Activated naive CD4-positive, alpha-beta T cell treated with anti-CD3 and anti-CD28 coated beads, Interleukin-2, amount 50 U/mL, for 24 hours (primary cell): ENCODE measurements around the gene ZNF587B.
"Not testable (repeated sequence)": the region's sequence is repeated elsewhere in the genome, so short reads cannot be mapped to it uniquely, and the experiment has no call there.

Experiments
- H3K27ac Mint-ChIP-seq: one replicate; pipeline ENCODE4 v1.8.0; 2021; ENCODE audit warnings: mild to moderate bottlenecking, mixed read lengths
- H3K27me3 Mint-ChIP-seq: one replicate; pipeline ENCODE4 v1.8.0; 2021; ENCODE audit warnings: mixed read lengths
- H3K36me3 Mint-ChIP-seq: one replicate; pipeline ENCODE4 v1.8.0; 2021; ENCODE audit warnings: mixed read lengths
- H3K4me1 Mint-ChIP-seq: one replicate; pipeline ENCODE4 v1.8.0; 2021; ENCODE audit warnings: mixed read lengths
- H3K4me3 Mint-ChIP-seq: one replicate; pipeline ENCODE4 v1.8.0; 2021; ENCODE audit warnings: mild to moderate bottlenecking, mixed read lengths
- H3K9me3 Mint-ChIP-seq: one replicate; pipeline ENCODE4 v1.8.0; 2021; ENCODE audit warnings: mixed read lengths

ZNF587B gene

DNA sequence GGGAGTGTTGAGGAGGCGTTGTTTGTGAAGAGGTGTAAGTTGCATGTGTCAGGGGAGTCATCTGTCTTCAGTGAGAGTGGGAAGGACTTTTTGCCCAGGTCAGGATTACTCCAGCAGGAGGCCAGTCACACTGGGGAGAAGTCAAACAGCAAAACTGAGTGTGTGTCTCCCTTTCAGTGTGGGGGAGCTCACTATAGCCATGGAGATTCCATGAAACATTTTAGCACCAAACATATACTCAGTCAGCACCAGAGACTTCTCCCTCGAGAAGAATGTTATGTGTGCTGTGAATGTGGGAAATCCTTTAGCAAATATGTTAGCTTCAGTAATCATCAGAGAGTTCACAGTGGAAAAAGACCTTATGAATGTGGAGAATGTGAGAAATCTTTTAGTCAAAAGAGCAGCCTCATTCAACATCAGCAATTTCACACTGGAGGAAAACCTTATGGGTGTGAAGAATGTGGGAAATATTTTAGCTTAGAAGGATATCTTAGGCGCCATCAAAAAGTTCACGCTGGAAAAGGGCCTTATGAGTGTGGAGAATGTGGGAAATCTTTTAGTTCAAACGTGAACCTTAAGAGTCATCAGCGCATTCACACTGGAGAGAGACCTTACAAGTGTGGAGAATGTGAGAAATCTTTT lies 11.1 kb downstream of the ZNF587B start:
- peaks cover 22% of the 10 kb centered on the region for H3K36me3 Mint-ChIP-seq
- H3K4me1 Mint-ChIP-seq = peaks cover 16% of the 10 kb centered on the region
- H3K27ac Mint-ChIP-seq = no peak overlapping the region
- H3K27me3 Mint-ChIP-seq = no peaks in the 10 kb centered on the region
- no peaks in the 10 kb centered on the region for H3K9me3 Mint-ChIP-seq
- no peak overlapping the region for H3K4me3 Mint-ChIP-seq

DNA sequence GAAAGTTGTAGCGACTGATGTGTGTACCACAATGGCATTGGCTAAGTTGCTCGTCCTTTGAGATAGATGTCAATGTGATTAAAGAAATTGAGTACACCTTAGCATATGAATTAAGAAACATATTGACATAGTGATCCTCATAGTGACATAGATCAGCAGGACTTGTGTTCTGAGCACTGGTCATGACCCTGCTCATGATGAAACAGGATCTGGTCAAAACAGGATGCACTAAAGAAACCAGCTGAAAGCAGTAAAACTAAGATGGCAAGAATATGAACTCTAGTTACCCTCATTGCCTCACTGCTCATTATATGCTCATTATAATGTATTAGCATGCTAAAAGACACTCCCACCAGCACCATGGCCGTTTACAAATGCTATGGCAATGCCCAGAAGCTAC lies 17.1 kb downstream of the ZNF587B start:
- H3K4me1 Mint-ChIP-seq = peaks cover 24% of the 10 kb centered on the region
- not testable (repeated sequence) for H3K4me3 Mint-ChIP-seq, H3K27me3 Mint-ChIP-seq, H3K9me3 Mint-ChIP-seq, H3K27ac Mint-ChIP-seq
- H3K36me3 Mint-ChIP-seq = peaks cover 26% of the 10 kb centered on the region

DNA sequence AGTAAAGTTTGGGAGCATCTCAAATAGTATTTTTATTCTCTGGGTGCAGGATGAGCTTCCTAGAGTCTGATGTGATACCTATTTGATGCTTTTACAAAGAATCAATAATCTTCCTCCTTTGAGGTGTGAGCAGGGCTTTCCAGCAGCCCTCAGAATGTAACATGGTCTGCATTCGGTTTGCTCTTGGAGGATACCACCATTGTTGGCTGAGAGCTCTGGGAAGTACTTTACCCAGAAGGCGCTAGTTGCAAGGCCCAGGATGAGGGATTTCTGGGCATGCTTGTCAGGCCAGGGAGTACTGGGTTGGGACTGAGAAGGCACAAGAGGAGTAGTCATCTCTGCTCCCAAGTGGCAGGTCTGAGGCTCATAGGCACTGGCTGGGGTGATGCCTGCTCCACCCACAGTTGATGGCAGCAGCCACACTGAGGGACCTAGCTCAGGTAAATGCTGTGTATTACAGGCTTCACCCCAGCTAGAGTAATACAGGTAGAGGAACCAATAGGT lies 19.1 kb downstream of the ZNF587B start:
- H3K27me3 Mint-ChIP-seq, H3K27ac Mint-ChIP-seq, H3K9me3 Mint-ChIP-seq: not testable (repeated sequence)
- peaks cover 27% of the 10 kb centered on the region for H3K36me3 Mint-ChIP-seq
- peaks cover 28% of the 10 kb centered on the region for H3K4me1 Mint-ChIP-seq
- H3K4me3 Mint-ChIP-seq = peak overlapping the region; percentile 91

DNA sequence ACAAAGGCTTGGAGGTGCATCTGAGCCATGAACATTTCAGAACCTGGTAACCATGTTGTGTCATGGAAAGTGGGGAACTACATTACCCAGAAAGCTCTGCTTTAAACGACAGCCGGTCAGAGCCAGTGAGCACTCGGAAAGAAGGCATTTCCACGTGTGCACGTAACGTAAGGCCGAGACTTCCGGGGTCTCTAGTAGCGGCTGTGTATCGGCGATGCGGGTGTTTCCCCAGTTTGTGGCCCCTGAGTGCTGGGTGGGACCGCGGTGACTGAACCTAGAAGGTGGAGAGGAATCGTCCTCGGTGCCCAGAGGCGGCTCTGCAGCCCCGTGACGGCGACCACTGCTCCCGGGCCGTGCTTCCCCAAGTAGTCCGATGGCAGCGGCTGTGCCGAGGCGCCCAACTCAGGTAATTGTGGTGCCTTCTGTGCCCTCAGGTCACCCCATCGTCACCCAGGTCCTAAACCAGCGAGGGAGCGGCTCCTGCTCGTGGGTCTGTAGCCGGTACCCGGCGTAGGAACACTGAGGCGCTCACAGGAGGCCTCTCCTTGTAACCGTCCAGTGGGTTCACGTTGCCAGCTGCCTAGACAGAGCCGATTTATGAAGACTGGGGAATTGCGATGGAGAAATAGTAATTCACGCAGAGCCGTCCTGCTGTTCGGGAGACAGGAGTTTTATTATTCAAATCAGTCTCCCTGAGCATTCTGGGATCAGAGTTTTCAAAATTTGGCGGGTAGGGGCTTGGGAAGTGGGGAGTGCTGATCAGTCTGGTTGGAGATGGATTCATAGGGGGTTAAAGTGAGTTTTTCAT lies 19.8 kb downstream of the ZNF587B start, which contains the start of gene ZNF587:
Gene ZNF587, plus strand, starts transcription at position 194 of the 808 bp plus-strand sequence. Its CDS starts 180 bp downstream, at position 374.
- not testable (repeated sequence) for H3K9me3 Mint-ChIP-seq, H3K27me3 Mint-ChIP-seq
- Mint-ChIP-seq H3K36me3 (peaks cover 26% of the 10 kb centered on the region), H3K4me1 (peaks cover 28% of the 10 kb centered on the region), H3K27ac (peak within 1 kb of the TSS; percentile 90), H3K4me3 (peak within 1 kb of the TSS; percentile 91)

DNA sequence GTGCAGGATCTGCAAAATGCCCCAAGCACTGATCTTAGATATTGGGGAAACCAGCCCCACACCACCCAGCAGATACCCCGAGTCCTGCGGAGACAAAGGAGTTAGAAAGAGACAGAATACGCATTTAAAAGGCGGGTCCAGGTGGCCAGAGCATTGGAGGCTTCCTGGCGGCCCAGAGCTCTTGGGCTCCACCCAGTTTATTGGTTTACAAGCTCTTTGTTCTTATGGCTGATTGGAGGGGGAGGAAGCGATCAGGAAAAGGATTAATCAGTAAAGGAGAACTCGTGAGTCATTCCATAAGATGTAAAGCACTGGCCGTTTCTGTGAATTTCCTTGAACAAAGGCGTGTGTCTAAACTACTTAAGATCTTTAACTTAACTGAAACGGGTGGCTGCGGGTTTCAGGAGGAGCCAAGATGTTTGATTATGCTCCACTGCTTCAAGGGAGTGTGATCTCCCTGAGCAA lies 20.5 kb downstream of the ZNF587B start:
- Mint-ChIP-seq H3K9me3 (peaks cover 6% of the 10 kb centered on the region), H3K27me3 (no peaks in the 10 kb centered on the region), H3K27ac (peak overlapping the region; percentile 90), H3K4me1 (peaks cover 28% of the 10 kb centered on the region), H3K36me3 (peaks cover 30% of the 10 kb centered on the region), H3K4me3 (peak overlapping the region; percentile 91)

DNA sequence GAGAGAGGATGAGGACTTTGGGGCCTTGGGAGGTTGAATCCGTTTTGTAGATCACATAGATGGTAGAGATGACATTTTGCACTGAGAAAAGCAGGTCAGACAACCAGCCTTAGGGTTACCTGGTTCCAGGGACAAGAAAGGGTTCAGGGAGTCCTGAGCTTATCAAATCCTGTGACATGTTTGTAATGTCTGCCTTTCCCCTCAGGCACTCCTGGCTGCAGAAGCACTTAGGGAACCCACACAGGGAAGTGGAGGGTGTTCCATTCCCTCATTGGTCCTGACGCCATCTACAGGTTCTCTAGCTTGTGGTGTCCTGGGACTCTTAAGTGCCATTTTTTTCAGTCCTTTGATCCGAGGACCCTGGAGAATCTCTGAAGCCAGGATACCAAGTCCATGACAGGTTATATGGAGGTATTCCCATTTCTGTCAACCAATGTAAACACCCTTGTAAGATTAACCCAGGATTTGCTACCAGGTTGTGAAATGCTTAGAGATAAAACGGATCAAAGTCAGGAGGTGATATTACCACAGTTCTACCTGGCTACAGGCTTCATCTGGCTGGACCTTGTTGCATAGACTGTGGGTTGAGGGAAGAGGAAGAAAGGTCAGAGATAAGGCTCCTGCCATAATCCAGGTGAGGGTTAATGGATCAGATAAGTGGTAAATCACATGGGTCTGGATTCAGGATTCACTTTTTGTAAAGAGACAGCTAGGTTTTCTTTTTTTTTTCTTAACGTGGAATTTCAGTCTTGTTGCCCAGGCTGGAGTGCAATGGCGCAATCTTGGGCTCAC lies 21.9 kb downstream of the ZNF587B start:
- peak overlapping the region; percentile 57 for H3K4me3 Mint-ChIP-seq
- H3K27ac Mint-ChIP-seq, H3K27me3 Mint-ChIP-seq, H3K9me3 Mint-ChIP-seq: not testable (repeated sequence)
- peaks cover 37% of the 10 kb centered on the region for H3K36me3 Mint-ChIP-seq
- peaks cover 28% of the 10 kb centered on the region for H3K4me1 Mint-ChIP-seq

DNA sequence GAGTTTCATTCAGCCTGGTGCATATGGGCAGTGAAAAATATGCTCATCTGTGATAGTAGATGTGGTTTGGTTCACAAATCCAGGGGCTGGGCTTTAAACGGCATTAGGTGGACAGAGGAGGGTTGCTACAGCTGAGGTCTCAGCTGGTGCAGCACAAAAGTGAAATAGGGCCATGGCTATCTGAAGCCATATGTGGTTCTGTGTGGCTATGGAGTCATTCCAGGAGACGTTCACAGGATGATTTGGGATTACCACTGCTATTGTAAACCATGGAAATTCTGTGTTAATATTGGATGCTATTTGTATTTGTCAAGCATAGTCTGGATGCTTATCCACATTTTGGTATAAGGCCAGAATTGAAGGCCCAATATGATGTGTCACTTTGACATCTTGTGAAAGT lies 24.0 kb downstream of the ZNF587B start:
- peaks cover 15% of the 10 kb centered on the region for H3K9me3 Mint-ChIP-seq
- H3K27ac Mint-ChIP-seq, H3K4me3 Mint-ChIP-seq, H3K27me3 Mint-ChIP-seq: not testable (repeated sequence)
- H3K36me3 Mint-ChIP-seq = peaks cover 47% of the 10 kb centered on the region
- peaks cover 28% of the 10 kb centered on the region for H3K4me1 Mint-ChIP-seq

DNA sequence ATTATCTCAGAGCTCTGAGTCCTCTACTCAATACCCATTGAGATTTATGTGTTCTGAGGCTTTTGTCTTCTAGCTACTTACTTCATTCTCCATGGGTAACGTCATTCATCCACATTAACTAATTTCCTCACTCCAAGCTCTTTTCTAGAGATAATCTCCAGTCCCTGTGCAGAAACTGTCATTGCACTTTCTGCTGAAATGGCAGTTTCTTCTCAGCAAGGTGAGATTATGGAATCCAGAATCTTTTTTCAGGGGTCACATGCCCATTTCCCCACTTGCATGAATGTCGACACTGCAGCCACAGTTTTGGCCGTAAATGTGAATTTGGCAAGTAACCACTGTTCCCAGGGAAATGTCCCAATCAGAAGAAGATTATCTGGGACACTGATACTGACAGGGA lies 32.3 kb downstream of the ZNF587B start:
- Mint-ChIP-seq H3K9me3 (peaks cover 12% of the 10 kb centered on the region), H3K36me3 (peaks cover 65% of the 10 kb centered on the region)
- not testable (repeated sequence) for H3K27me3 Mint-ChIP-seq, H3K4me3 Mint-ChIP-seq, H3K4me1 Mint-ChIP-seq, H3K27ac Mint-ChIP-seq

DNA sequence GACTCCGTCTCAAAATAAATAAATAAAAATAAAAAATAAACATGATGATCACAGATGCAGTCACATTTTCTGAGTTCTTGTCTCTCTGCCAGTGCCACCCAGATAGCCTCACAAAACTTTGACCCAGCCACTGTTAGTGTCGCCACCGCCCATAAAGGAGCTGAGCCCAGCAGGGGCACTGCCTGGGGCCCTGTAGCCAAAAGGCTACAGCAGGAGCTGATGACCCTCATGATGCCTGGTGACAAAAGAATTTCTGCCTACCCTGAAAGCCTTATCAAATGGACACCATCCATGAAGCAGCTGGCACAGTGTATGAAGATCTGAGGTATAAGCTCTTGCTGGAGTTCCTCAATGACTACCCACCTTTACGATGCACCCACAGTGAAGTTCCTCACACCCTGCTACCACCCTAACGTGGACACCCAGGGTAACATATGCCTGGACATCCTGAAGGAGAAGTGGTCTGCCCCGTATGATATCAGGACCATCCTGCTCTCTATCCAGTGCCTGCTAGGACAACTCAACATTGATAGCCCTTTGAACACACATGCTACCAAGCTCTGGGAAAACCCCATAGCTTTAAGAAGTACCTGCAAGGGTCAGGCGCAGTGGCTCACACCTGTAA lies 37.9 kb downstream of the ZNF587B start:
- Mint-ChIP-seq H3K4me3 (no peak overlapping the region), H3K27me3 (no peaks in the 10 kb centered on the region), H3K9me3 (peaks cover 5% of the 10 kb centered on the region), H3K27ac (no peak overlapping the region), H3K4me1 (no peaks in the 10 kb centered on the region), H3K36me3 (peaks cover 47% of the 10 kb centered on the region)

DNA sequence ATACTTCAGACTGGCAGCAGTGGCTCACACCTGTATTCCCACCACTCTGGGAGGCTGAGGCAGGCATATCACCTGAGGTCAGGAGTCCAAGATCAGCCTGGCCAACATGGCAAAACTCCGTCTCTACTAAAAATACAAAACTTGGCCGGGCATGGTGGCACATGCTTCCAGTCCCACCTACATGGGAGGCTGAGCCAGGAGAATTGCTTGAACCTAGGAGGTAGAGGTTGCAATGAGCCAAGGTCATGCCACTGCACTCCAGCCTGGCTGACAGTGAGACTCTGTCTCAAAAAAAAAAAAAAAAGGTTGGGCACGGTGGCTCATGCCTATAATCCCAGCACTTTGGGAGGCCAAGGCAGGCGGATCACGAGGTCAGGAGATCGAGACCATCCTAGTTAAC lies 39.6 kb downstream of the ZNF587B start:
- not testable (repeated sequence) for H3K9me3 Mint-ChIP-seq

DNA sequence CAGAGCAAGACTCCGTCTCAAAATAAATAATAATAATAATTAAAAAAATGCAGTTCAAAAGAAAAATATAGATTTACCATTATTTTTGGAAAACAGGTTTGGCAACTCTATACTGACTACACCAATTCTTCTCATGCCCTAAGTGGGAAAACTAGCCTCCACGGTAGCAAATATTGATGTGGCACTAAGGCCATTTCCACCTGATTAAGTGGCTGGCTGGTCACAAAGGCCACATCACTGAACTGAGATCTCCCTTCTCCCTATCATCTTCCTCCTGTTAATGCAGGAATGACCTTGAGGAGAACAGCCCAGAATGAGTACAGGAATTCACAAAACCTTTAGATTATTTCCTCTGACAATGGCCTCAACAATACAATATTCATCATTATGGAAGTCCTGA lies 40.1 kb downstream of the ZNF587B start:
- Mint-ChIP-seq H3K27ac (no peak overlapping the region), H3K4me1 (no peaks in the 10 kb centered on the region), H3K27me3 (no peaks in the 10 kb centered on the region), H3K4me3 (no peak overlapping the region), H3K9me3 (peaks cover under 1% of the 10 kb centered on the region), H3K36me3 (peaks cover 53% of the 10 kb centered on the region)

More for the DNA sequence above, 39.6 kb downstream of the ZNF587B start:
- not testable (repeated sequence) for H3K4me1 Mint-ChIP-seq, H3K4me3 Mint-ChIP-seq, H3K27ac Mint-ChIP-seq, H3K27me3 Mint-ChIP-seq
- peaks cover 54% of the 10 kb centered on the region for H3K36me3 Mint-ChIP-seq

DNA sequence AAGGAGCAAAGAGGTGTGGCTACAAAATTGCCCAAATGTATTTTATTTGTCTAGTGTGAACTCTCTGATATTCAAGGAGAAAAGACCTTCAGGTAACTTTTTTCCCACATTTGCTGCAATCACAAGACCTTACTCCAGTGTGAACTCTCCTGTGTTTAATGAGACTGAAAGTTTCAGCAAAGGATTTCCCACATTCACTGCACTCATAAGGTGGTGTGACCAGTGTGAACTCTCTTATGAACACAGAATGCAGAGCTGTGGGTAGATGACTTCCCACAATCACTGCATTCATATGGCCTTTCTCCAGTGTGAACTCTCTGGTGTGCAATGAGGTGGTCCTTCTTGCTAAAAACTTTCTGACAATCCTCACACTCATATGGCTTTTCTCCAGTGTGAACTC lies 42.4 kb downstream of the ZNF587B start:
- peaks cover 59% of the 10 kb centered on the region for H3K36me3 Mint-ChIP-seq

DNA sequence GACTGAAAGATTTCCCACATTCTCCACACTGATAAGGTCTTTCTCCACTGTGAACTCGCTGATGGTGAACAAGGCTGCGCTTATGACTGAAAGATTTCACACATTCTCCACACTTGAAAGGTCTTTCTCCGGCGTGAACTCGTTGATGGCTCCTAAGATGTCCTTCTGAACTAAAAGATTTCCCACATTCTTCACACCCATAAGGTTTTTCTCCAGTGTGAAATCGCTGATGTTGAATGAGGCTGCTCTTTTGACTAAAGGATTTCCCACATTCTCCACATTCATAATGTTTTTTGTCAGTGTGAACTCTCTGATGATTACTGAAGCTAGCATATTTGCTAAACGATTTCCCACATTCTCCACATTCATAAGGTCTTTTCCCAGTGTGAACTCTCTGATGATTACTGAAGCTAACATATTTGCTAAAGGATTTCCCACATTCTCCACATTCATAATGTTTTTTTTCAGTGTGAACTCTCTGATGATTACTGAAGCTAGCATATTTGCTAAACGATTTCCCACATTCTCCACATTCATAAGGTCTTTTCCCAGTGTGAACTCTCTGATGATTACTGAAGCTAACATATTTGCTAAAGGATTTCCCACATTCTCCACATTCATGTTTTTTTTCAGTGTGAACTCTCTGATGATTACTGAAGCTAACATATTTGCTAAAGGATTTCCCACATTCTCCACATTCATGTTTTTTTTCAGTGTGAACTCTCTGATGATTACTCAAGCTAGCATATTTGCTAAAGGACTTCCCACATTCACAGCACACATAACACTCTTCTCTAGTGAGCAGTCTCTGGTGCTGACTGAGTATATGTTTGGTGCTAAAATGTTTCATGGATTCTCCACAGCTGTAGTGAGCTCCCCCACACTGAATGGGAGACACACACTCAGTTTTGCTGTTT lies 44.0 kb downstream of the ZNF587B start:
- H3K4me3 Mint-ChIP-seq, H3K27me3 Mint-ChIP-seq, H3K4me1 Mint-ChIP-seq, H3K9me3 Mint-ChIP-seq, H3K27ac Mint-ChIP-seq: not testable (repeated sequence)
- H3K36me3 Mint-ChIP-seq = peaks cover 61% of the 10 kb centered on the region

More for the DNA sequence above, 42.4 kb downstream of the ZNF587B start:
- Mint-ChIP-seq H3K9me3 (peaks cover 6% of the 10 kb centered on the region), H3K27ac (no peak overlapping the region), H3K4me3 (no peak overlapping the region), H3K27me3 (no peaks in the 10 kb centered on the region), H3K4me1 (no peaks in the 10 kb centered on the region)

DNA sequence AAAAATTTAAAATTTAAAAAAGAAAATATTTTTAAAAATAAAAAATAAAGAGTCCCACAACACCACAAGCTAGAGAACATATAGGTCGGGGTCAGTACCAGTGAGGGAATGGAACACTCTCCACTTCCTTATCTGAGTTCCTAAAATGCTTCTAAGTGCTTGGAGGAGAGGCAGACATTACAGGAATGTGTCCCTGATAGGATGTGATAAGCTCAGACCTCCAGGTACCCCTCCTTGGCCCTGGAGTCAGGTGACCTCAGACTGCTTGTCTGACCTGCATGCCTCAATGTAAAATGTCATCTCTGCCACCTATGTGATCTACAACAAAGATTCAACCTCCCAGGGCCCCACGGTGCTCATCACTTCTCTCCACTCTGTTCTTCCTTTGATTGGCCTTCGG lies 55.9 kb downstream of the ZNF587B start:
- no peaks in the 10 kb centered on the region for H3K27me3 Mint-ChIP-seq
- peaks cover 10% of the 10 kb centered on the region for H3K9me3 Mint-ChIP-seq
- H3K4me1 Mint-ChIP-seq = peaks cover 29% of the 10 kb centered on the region
- no peak overlapping the region for H3K27ac Mint-ChIP-seq
- H3K4me3 Mint-ChIP-seq = peak overlapping the region; percentile 38
- H3K36me3 Mint-ChIP-seq = peaks cover 45% of the 10 kb centered on the region
